Measurements from ENCODE around the gene CASP3.

Gene CASP3

DNA sequence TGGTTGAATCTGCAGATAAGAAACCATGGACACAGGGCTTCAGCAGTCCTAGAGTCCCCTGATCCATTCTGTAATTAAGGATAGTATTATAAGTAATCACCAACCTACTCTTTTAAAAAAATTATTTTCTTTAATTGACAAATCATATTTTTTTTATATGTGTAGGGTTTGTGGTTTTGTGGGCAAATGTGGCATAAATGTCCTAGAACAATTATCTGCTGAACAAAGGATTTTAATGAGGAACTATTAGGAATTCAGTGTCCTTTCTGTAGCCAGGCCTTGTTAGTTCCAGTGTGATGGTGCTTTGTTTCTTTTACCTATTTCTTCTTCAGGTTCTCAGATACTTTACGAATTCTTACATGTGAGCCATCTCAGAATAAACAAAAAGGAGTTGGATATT is 32.7 kb upstream of the CASP3 start:
- H3K79me2 ChIP-seq (ENCODE audit: control insufficient read depth, low read length), result no peaks in the 10 kb centered on the region
- no peak overlapping the region for H3K4me2 ChIP-seq (ENCODE audit: low read length)
- no peak overlapping the region for H3K27ac ChIP-seq (ENCODE audit: low read depth, low read length)
- no peak for TF ChIP-seq EZH2phosphoT487 (IDR thresholded peaks at IDR 0.05; ENCODE audit: borderline replicate concordance, low read length)
- TF ChIP-seq, protein P1, sequence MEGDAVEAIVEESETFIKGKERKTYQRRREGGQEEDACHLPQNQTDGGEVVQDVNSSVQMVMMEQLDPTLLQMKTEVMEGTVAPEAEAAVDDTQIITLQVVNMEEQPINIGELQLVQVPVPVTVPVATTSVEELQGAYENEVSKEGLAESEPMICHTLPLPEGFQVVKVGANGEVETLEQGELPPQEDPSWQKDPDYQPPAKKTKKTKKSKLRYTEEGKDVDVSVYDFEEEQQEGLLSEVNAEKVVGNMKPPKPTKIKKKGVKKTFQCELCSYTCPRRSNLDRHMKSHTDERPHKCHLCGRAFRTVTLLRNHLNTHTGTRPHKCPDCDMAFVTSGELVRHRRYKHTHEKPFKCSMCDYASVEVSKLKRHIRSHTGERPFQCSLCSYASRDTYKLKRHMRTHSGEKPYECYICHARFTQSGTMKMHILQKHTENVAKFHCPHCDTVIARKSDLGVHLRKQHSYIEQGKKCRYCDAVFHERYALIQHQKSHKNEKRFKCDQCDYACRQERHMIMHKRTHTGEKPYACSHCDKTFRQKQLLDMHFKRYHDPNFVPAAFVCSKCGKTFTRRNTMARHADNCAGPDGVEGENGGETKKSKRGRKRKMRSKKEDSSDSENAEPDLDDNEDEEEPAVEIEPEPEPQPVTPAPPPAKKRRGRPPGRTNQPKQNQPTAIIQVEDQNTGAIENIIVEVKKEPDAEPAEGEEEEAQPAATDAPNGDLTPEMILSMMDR (IDR thresholded peaks at IDR 0.05; ENCODE audit: low read depth, low read length, poor library complexity, severe bottlenecking), result no peak
- 0 out of 2 replicates have a peak, but pooled peaks cover 2% of the 10 kb centered on the region for H3F3A ChIP-seq (ENCODE audit: control insufficient read depth, insufficient read depth)
- H3K4me3 ChIP-seq (ENCODE audit: low read length), result no peak overlapping the region
- no peaks in the 10 kb centered on the region for H3K36me3 ChIP-seq (ENCODE audit: control insufficient read depth, low read length)
- H4K20me1 ChIP-seq (ENCODE audit: control insufficient read depth, insufficient read depth, low read depth, low read length), result no peaks in the 10 kb centered on the region
- no peaks in the 10 kb centered on the region for H3K9me3 ChIP-seq (ENCODE audit: control insufficient read depth, insufficient read depth, low read length)
- no peaks in the 10 kb centered on the region for H3K9me2 ChIP-seq (replicated peaks; ENCODE audit: control insufficient read depth, low read length)
- H3K27me3 ChIP-seq (ENCODE audit: control insufficient read depth, low read length), result no peaks in the 10 kb centered on the region
- no peaks in the 10 kb centered on the region for H3K4me1 ChIP-seq (ENCODE audit: control insufficient read depth, low read length)

DNA sequence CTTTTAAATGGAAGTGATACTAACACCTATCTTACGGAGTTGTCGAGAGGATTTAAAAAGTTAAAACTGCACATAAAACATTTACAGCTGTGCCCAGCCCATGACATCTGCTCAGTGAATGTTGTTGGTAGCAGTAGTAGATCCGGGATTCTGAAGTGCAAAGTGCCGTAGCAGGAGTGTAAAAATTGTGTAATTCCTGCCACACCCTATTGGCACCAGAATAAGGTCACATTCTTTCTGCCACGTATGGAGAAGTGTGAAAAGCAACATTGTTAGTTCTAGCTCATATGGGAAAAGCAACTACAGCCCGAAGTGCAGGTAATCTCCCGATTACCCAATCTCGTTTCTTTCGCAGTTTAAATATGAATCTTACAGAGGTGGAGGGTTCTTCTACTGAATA is 31.5 kb upstream of the CASP3 start:
- Histone ChIP-seq H3K9me3 (ENCODE audit: control insufficient read depth, insufficient read depth, low read length) (no peaks in the 10 kb centered on the region), H3K4me2 (ENCODE audit: low read length) (no peak overlapping the region), H3K79me2 (ENCODE audit: control insufficient read depth, low read length) (no peaks in the 10 kb centered on the region)

DNA sequence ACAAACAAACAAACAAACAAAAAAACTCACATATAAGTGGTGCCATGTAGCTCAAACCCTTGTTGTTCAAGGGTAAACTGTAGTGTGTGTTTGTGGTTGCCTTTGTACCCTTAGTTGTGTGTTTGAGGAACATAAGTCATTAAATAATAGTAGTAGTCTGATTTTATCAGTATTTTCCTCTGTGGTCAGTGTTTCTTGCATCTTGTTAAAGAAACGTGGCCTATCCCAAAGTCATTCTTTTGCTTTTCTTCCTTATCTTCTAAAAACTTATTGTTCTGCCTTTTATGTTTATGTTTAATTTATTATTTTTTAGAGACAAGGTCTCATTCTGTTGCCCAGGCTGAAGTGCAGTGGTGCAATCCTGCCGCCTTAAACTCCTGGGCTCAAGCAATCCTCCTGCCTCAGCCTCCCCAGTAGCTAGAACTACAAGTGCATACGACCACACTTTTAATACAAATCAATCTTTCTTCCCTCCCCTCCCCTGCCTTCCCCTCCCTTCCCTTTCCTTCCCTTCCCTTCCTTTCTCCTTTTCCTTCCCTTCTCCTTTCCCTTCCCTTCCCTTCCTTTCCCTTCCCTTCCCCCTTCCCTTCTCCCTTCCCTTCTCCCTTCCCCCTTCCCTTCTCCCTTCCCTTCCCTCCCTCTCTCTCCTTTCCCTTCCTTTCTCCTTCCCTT is 26.7 kb upstream of the CASP3 start:
- Histone ChIP-seq H3K79me2 (ENCODE audit: control insufficient read depth, low read length) (no peaks in the 10 kb centered on the region), H3K27me3 (ENCODE audit: control insufficient read depth, low read length) (no peaks in the 10 kb centered on the region), H3K4me2 (ENCODE audit: low read length) (no peak overlapping the region), H3K4me3 (ENCODE audit: low read length) (no peak overlapping the region), H3K4me1 (ENCODE audit: control insufficient read depth, low read length) (no peaks in the 10 kb centered on the region), H3F3A (ENCODE audit: control insufficient read depth, insufficient read depth) (0 out of 2 replicates have a peak, but pooled peaks cover 2% of the 10 kb centered on the region), H3K27ac (ENCODE audit: low read depth, low read length) (no peak overlapping the region), H4K20me1 (ENCODE audit: control insufficient read depth, insufficient read depth, low read depth, low read length) (no peaks in the 10 kb centered on the region), H3K9me2 (replicated peaks; ENCODE audit: control insufficient read depth, low read length) (no peaks in the 10 kb centered on the region), H3K9me3 (ENCODE audit: control insufficient read depth, insufficient read depth, low read length) (no peaks in the 10 kb centered on the region), H3K36me3 (ENCODE audit: control insufficient read depth, low read length) (peaks cover 16% of the 10 kb centered on the region)
- TF ChIP-seq EZH2phosphoT487 (IDR thresholded peaks at IDR 0.05; ENCODE audit: borderline replicate concordance, low read length), result no peak
- TF ChIP-seq, protein P1 (IDR thresholded peaks at IDR 0.05; ENCODE audit: low read depth, low read length, poor library complexity, severe bottlenecking), result no peak

More for the DNA sequence above, 31.5 kb upstream of the CASP3 start:
- TF ChIP-seq, protein P1 (IDR thresholded peaks at IDR 0.05; ENCODE audit: low read depth, low read length, poor library complexity, severe bottlenecking), result no peak
- TF ChIP-seq EZH2phosphoT487 (IDR thresholded peaks at IDR 0.05; ENCODE audit: borderline replicate concordance, low read length), result no peak
- H3K27ac ChIP-seq (ENCODE audit: low read depth, low read length), result no peak overlapping the region
- no peaks in the 10 kb centered on the region for H3K36me3 ChIP-seq (ENCODE audit: control insufficient read depth, low read length)
- H3F3A ChIP-seq (ENCODE audit: control insufficient read depth, insufficient read depth), result 0 out of 2 replicates have a peak, but pooled peaks cover 2% of the 10 kb centered on the region
- no peaks in the 10 kb centered on the region for H3K9me2 ChIP-seq (replicated peaks; ENCODE audit: control insufficient read depth, low read length)
- no peak overlapping the region for H3K4me3 ChIP-seq (ENCODE audit: low read length)
- H3K4me1 ChIP-seq (ENCODE audit: control insufficient read depth, low read length), result no peaks in the 10 kb centered on the region
- no peaks in the 10 kb centered on the region for H4K20me1 ChIP-seq (ENCODE audit: control insufficient read depth, insufficient read depth, low read depth, low read length)
- H3K27me3 ChIP-seq (ENCODE audit: control insufficient read depth, low read length), result no peaks in the 10 kb centered on the region
